GM08714 (cell line): Measurements from ENCODE around the gene SLC25A27.

Experiments used
- H3K4me3 ChIP-seq: fragments of 200-500 bp; sonication (Bioruptor generic); 2 replicates; pipeline ENCODE4 v1.5.1; 2014; ENCODE audit warnings: mild to moderate bottlenecking, low read length, inconsistent platforms
- ZNF274 ChIP-seq: IDR thresholded peaks from 2 replicates; pipeline ENCODE4 v1.6.1; 2012; ENCODE audit warnings: mild to moderate bottlenecking, low read depth, low read length

Gene SLC25A27

GRCh38 chr6:46715141-46715540 is 62.4 kb downstream of the SLC25A27 start:
- TF ChIP-seq ZNF274: no peak
- no peak overlapping the region for H3K4me3 ChIP-seq

GRCh38 chr6:46719099-46719498 is 66.3 kb downstream of the SLC25A27 start:
- no peak overlapping the region for H3K4me3 ChIP-seq
- TF ChIP-seq ZNF274: no peak

GRCh38 chr6:46720401-46720800 is 67.6 kb downstream of the SLC25A27 start:
- no peak overlapping the region for H3K4me3 ChIP-seq
- TF ChIP-seq ZNF274: no peak
